Neural cell (in vitro differentiated cells): ENCODE measurements around the gene RAC2.

Source experiments
- EP300 ChIP-seq: fragments of 450-650 bp; conservative IDR thresholded peaks from 2 replicates; pipeline ENCODE4 v1.6.1; 2014; ENCODE audit warnings: antibody characterized with exemption, mild to moderate bottlenecking, moderate library complexity; ENCODE audit not compliant: poor library complexity, severe bottlenecking
- EZH2 ChIP-seq: fragments of 200-600, 300-800 bp; shearing (Covaris generic), sonication (generic); IDR thresholded peaks from 2 replicates; pipeline ENCODE4 v1.6.1; 2014; ENCODE audit warnings: antibody characterized with exemption, low read length, borderline replicate concordance, mild to moderate bottlenecking; ENCODE audit not compliant: insufficient read depth, poor library complexity, severe bottlenecking
- MXI1 ChIP-seq: fragments of 450-650 bp; conservative IDR thresholded peaks from 2 replicates; pipeline ENCODE4 v1.6.1; 2014; ENCODE audit warnings: antibody characterized with exemption, mild to moderate bottlenecking; ENCODE audit not compliant: poor library complexity, severe bottlenecking
- POLR2AphosphoS5 ChIP-seq: IDR thresholded peaks from 2 replicates; pipeline ENCODE4 v1.6.1; 2012
- RAD21 ChIP-seq: fragments of 450-650 bp; conservative IDR thresholded peaks from 2 replicates; pipeline ENCODE4 v1.6.1; 2014; ENCODE audit warnings: antibody characterized with exemption, mild to moderate bottlenecking, moderate library complexity
- SMC3 ChIP-seq: fragments of 450-650 bp; conservative IDR thresholded peaks from 2 replicates; pipeline ENCODE4 v1.6.1; 2014; ENCODE audit warnings: antibody characterized with exemption, mild to moderate bottlenecking, moderate library complexity; ENCODE audit not compliant: poor library complexity
- TAF1 ChIP-seq: IDR thresholded peaks from 2 replicates; pipeline ENCODE4 v1.6.1; 2012; ENCODE audit warnings: low read depth
- TF ChIP-seq, protein P1 (sequence below): fragments of 450-650 bp; IDR thresholded peaks from 2 replicates; pipeline ENCODE4 v1.5.1; 2014; ENCODE audit warnings: antibody characterized with exemption, mild to moderate bottlenecking, moderate library complexity; ENCODE audit not compliant: poor library complexity, severe bottlenecking
- TF ChIP-seq, protein P2 (sequence below): IDR thresholded peaks from 2 replicates; pipeline ENCODE4 v1.6.1; 2012; ENCODE audit warnings: borderline replicate concordance

DNA sequence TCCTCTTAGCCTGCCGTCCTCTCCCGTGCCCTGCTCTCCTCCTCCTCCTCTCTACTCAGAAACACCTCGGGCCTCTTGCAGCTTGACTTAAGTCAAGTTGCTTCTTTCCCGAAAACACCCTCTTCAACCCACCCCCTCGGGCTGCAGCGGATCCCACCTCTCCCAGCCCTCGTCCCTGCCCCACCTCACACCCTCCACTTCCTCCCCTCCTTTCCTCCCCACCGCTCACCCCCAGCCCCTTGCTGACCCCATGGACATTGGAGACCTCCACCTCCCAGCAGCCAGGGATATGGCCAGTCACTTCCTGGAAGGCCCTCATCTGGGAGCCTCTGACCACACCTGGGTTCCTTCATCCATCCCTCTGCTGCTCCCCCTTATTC, 29.8 kb upstream of the RAC2 start:
- TF ChIP-seq, protein P1, sequence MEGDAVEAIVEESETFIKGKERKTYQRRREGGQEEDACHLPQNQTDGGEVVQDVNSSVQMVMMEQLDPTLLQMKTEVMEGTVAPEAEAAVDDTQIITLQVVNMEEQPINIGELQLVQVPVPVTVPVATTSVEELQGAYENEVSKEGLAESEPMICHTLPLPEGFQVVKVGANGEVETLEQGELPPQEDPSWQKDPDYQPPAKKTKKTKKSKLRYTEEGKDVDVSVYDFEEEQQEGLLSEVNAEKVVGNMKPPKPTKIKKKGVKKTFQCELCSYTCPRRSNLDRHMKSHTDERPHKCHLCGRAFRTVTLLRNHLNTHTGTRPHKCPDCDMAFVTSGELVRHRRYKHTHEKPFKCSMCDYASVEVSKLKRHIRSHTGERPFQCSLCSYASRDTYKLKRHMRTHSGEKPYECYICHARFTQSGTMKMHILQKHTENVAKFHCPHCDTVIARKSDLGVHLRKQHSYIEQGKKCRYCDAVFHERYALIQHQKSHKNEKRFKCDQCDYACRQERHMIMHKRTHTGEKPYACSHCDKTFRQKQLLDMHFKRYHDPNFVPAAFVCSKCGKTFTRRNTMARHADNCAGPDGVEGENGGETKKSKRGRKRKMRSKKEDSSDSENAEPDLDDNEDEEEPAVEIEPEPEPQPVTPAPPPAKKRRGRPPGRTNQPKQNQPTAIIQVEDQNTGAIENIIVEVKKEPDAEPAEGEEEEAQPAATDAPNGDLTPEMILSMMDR = no peak
- TF ChIP-seq POLR2AphosphoS5 (no peak), EP300 (no peak), TAF1 (no peak), EZH2 (no peak), SMC3 (no peak), RAD21 (no peak), MXI1 (no peak)
- TF ChIP-seq, protein P2, sequence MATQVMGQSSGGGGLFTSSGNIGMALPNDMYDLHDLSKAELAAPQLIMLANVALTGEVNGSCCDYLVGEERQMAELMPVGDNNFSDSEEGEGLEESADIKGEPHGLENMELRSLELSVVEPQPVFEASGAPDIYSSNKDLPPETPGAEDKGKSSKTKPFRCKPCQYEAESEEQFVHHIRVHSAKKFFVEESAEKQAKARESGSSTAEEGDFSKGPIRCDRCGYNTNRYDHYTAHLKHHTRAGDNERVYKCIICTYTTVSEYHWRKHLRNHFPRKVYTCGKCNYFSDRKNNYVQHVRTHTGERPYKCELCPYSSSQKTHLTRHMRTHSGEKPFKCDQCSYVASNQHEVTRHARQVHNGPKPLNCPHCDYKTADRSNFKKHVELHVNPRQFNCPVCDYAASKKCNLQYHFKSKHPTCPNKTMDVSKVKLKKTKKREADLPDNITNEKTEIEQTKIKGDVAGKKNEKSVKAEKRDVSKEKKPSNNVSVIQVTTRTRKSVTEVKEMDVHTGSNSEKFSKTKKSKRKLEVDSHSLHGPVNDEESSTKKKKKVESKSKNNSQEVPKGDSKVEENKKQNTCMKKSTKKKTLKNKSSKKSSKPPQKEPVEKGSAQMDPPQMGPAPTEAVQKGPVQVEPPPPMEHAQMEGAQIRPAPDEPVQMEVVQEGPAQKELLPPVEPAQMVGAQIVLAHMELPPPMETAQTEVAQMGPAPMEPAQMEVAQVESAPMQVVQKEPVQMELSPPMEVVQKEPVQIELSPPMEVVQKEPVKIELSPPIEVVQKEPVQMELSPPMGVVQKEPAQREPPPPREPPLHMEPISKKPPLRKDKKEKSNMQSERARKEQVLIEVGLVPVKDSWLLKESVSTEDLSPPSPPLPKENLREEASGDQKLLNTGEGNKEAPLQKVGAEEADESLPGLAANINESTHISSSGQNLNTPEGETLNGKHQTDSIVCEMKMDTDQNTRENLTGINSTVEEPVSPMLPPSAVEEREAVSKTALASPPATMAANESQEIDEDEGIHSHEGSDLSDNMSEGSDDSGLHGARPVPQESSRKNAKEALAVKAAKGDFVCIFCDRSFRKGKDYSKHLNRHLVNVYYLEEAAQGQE = no peak
